GM20000 (cell line): ENCODE data around the gene DIP2C.

Experiments
- DNase-seq: peaks from one replicate; pipeline ENCODE4 v3.0.0; 2012; ENCODE audit warnings: low spot score
- TF ChIP-seq, protein P1 (sequence below): IDR thresholded peaks from 2 replicates; pipeline ENCODE4 v1.5.1; 2012; ENCODE audit warnings: mild to moderate bottlenecking, control low read depth; ENCODE audit errors: extremely low read depth, missing control alignments

The DIP2C gene

GRCh38 chr10:607545-608185 is 81.8 kb downstream of the DIP2C start:
- DNase-seq: no peak
- TF ChIP-seq, protein P1, sequence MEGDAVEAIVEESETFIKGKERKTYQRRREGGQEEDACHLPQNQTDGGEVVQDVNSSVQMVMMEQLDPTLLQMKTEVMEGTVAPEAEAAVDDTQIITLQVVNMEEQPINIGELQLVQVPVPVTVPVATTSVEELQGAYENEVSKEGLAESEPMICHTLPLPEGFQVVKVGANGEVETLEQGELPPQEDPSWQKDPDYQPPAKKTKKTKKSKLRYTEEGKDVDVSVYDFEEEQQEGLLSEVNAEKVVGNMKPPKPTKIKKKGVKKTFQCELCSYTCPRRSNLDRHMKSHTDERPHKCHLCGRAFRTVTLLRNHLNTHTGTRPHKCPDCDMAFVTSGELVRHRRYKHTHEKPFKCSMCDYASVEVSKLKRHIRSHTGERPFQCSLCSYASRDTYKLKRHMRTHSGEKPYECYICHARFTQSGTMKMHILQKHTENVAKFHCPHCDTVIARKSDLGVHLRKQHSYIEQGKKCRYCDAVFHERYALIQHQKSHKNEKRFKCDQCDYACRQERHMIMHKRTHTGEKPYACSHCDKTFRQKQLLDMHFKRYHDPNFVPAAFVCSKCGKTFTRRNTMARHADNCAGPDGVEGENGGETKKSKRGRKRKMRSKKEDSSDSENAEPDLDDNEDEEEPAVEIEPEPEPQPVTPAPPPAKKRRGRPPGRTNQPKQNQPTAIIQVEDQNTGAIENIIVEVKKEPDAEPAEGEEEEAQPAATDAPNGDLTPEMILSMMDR: no peak

DNA sequence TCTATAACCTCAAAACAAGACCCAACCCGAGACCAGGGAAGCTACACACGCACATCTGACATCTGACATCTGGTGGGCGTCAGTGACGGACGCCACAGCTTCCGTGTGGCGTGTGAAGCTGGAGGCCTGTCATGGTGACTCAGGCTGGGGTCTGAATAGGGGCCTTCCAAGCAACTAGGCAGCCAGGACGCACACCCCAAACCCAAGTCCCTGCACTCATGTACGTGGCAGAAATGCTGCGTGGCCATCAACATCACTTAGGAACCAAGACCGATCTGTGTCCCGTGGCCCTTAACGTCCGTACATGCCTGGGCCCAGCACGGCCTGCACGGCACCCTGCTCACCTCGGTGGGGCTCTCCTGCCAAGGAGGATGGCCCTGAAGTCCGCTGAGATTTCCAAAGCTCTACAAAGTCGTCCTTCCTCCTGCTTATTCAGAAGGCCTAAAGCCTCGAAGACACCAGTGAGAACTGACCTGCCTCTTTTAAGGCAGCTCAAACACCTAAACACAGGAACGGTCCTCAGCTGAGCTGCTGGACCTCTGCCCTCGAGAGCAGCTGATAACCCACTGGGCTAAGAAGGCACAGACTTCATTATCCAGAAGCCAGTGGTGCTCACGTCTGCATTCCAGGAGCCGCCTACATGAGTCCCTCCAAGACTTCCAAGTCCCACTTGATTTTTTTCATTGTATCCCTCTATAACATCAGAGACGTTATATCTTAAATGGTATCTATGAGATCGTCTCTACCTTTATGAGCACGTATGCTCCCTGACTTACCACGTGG is 82.5 kb downstream of the DIP2C start:
- no peak for DNase-seq
- TF ChIP-seq, protein P1: no peak

DNA sequence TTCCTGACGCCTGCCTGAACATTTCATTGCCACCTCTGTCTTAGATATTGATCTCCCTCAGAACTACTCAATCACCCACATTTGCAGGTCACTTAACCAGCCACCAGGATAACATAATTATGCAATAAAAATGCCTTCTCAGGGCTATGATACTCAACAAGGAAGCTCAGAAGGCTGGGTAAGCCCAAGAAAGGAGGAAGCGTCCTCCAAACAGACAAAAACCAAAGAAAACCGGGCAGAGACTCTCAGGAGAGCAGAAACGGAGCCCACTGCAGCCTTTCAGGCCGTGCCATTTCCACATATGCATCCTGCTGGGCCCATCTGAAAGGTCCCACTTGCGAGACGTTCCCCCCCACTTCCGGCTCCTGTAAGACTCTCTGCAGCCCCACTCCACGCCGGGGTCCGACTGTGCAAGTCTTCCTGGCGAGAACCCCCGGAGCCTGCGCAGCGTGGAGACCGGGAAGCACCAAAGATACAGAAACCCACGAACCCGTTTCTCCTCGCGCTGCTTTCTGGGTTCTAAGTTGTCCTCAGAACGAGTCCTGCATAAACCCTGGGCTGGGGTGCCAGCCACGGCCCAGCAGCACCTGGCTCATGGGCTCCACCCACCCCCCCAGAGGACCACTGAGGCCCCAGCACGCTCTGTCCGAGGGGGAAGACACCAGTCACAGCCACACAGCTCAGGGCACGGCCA is 83.7 kb downstream of the DIP2C start:
- no peak for DNase-seq
- TF ChIP-seq, protein P1: no peak

DNA sequence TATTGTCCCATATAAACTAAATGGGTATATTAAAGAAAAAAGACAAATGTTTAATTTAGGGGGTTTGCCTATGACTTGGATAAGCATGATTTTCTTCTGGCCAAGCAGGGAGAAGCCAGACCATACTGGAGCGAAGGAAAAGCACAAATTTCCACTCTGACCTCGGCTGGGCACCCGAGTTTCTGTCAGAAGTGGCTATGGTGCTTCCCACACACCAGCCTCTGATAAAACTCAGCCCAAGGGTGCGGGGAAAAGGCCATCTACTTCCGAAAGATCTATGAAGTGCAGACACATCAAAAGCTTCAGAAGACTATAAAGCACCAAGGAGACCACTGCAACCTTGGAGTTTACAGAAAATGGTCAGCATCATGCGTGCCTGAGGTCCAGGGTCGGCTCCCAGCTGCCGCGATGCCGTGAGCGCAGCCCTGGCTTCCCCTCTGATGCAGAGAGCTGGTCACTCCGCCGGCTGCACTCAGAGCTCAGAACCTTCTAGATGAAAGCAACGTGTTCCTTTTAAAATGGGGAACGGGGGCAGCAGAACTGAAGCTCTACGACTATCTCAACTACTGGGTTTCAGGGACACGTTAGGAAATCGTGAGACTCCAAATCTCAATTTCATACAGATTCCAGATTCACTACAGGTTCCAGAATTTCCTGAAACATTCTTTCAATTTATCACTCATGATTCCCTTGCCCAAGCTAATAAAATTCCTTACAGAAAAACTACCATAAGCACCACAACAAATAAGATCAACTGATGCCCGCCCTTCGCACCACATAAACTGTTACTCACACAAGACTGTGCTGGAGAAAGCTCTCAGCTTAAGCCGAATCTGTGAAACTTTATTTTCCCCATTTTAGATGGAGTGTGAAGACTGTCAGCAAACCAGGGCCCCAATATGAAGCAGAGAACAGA is 84.5 kb downstream of the DIP2C start:
- DNase-seq: no peak
- TF ChIP-seq, protein P1: no peak

DNA sequence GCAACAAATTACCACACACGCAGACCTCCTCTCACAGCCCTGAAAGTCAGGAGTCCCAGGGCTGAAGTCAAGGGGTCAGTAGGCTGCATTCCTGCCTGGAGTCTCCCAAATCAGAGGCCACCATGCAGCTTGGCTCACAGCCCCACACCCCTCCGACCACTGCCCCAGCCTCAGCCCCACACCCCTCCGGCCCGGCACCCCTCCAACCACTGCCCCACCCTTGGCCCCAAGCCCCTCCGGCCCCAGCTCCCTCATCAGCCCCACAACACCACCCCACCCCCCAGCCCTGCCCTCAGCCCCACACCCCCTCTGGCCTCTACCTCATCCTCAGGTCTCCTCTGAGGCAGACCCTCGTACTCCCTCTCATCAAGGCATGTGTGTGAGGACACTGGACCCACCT is 85.7 kb downstream of the DIP2C start:
- TF ChIP-seq, protein P1: no peak

GRCh38 chr10:602391-603005 is 87.0 kb downstream of the DIP2C start:
- TF ChIP-seq, protein P1: no peak
- no peak for DNase-seq

More for the DNA sequence above, 85.7 kb downstream of the DIP2C start:
- no peak for DNase-seq
